ENCODE data around the gene RAG2. TPM values are rescaled to one million over a fixed set of nuclear protein-coding genes. Genes with fewer than 3 reads are reported as not detected.
A peak's percentile ranks its signal among the peaks of the same experiment; 100 is the strongest.

The RAG2 gene
- total RNA-seq, 1 donor from 2014 or later, result not detected

GRCh38 chr11:36564376-36565030, 33.5 kb downstream of the RAG2 start:
- peak overlapping the region; percentile 48 for H3K9ac ChIP-seq (ENCODE audit: low read length)
- Mint-ChIP-seq H3K27ac (ENCODE audit: unreplicated experiment) (no peak overlapping the region), H3K36me3 (ENCODE audit: low read depth, unreplicated experiment) (no peaks in the 10 kb centered on the region), H3K4me1 (ENCODE audit: low read depth, unreplicated experiment) (no peaks in the 10 kb centered on the region), H3K9me3 (ENCODE audit: unreplicated experiment) (no peaks in the 10 kb centered on the region), H3K27me3 (ENCODE audit: low read depth, unreplicated experiment) (peaks cover 8% of the 10 kb centered on the region), H3K4me3 (ENCODE audit: unreplicated experiment) (peak overlapping the region; percentile 46)
- TF ChIP-seq EZH2 (IDR thresholded peaks at IDR 0.05; ENCODE audit: insufficient read depth, low read length) (no peak), CTCF (IDR thresholded peaks at IDR 0.05; ENCODE audit: insufficient read depth, low read depth, low read length) (peak; percentile 76)
- no peaks in the 10 kb centered on the region for H3K79me2 ChIP-seq (ENCODE audit: insufficient read depth, low read length)
- no peaks in the 10 kb centered on the region for H3K36me3 ChIP-seq (ENCODE audit: insufficient read depth, low read length)
- DNase-seq (ENCODE audit: low read depth), result peak; percentile 23
- H4K20me1 ChIP-seq (ENCODE audit: insufficient read depth, low read length), result no peaks in the 10 kb centered on the region
- peak overlapping the region; percentile 65 for H2AFZ ChIP-seq (ENCODE audit: low read depth, low read length)
- peak overlapping the region; percentile 88 for H3K4me2 ChIP-seq (ENCODE audit: low read length)
- no peak overlapping the region for H3K27ac ChIP-seq (ENCODE audit: low read depth, low read length)
- FAIRE-seq, result peak; percentile 55
- peaks cover 10% of the 10 kb centered on the region for H3K27me3 ChIP-seq (ENCODE audit: insufficient read depth, low read length)
- peaks cover 3% of the 10 kb centered on the region for H3K4me1 ChIP-seq (ENCODE audit: insufficient read depth, low read length)
- H3K9me3 ChIP-seq (ENCODE audit: insufficient read depth, low read depth, low read length), result no peaks in the 10 kb centered on the region
- H3K4me3 ChIP-seq (ENCODE audit: insufficient read depth, low read depth, low read length), result peak overlapping the region; percentile 41

- no peak for FAIRE-seq
Observed at GRCh38 chr11:36558571-36559413, 39.2 kb downstream of the RAG2 start.

More at GRCh38 chr11:36558571-36559413, 39.2 kb downstream of the RAG2 start:
- no peak overlapping the region for H3K4me3 ChIP-seq (ENCODE audit: insufficient read depth, low read depth, low read length)
- Mint-ChIP-seq H3K27ac (ENCODE audit: unreplicated experiment) (no peak overlapping the region), H3K4me1 (ENCODE audit: low read depth, unreplicated experiment) (no peaks in the 10 kb centered on the region), H3K36me3 (ENCODE audit: low read depth, unreplicated experiment) (no peaks in the 10 kb centered on the region), H3K9me3 (ENCODE audit: unreplicated experiment) (no peaks in the 10 kb centered on the region), H3K27me3 (ENCODE audit: low read depth, unreplicated experiment) (no peaks in the 10 kb centered on the region), H3K4me3 (ENCODE audit: unreplicated experiment) (no peak overlapping the region)
- no peaks in the 10 kb centered on the region for H3K36me3 ChIP-seq (ENCODE audit: insufficient read depth, low read length)
- no peak overlapping the region for H2AFZ ChIP-seq (ENCODE audit: low read depth, low read length)
- no peak overlapping the region for H3K27ac ChIP-seq (ENCODE audit: low read depth, low read length)
- H4K20me1 ChIP-seq (ENCODE audit: insufficient read depth, low read length), result no peaks in the 10 kb centered on the region
- H3K9ac ChIP-seq (ENCODE audit: low read length), result no peak overlapping the region
- no peaks in the 10 kb centered on the region for H3K9me3 ChIP-seq (ENCODE audit: insufficient read depth, low read depth, low read length)
- H3K79me2 ChIP-seq (ENCODE audit: insufficient read depth, low read length), result no peaks in the 10 kb centered on the region
- peaks cover 5% of the 10 kb centered on the region for H3K27me3 ChIP-seq (ENCODE audit: insufficient read depth, low read length)
- no peak for TF ChIP-seq EZH2 (IDR thresholded peaks at IDR 0.05; ENCODE audit: insufficient read depth, low read length)
- no peak for TF ChIP-seq CTCF (IDR thresholded peaks at IDR 0.05; ENCODE audit: insufficient read depth, low read depth, low read length)
- no peak overlapping the region for H3K4me2 ChIP-seq (ENCODE audit: low read length)
- H3K4me1 ChIP-seq (ENCODE audit: insufficient read depth, low read length), result no peaks in the 10 kb centered on the region
- no peak for DNase-seq (ENCODE audit: low read depth)
